Progenitor cell of endocrine pancreas (in vitro differentiated cells): Measurements from ENCODE around the gene SHC2. TPM values are rescaled to one million over a fixed set of nuclear protein-coding genes. Genes with fewer than 3 reads are reported as not detected.

Source experiments
- DNase-seq: peaks from one replicate; pipeline ENCODE4 v3.0.0; 2021; ENCODE audit warnings: low spot score; ENCODE audit not compliant: unreplicated experiment
- H3K27ac Mint-ChIP-seq: 2 replicates; pipeline ENCODE4 v1.8.0; 2021; ENCODE audit warnings: mild to moderate bottlenecking, moderate library complexity, mixed read lengths
- H3K27me3 Mint-ChIP-seq: 2 replicates; pipeline ENCODE4 v1.8.0; 2021; ENCODE audit warnings: mixed read lengths
- H3K36me3 Mint-ChIP-seq: 2 replicates; pipeline ENCODE4 v1.8.0; 2022; ENCODE audit warnings: mixed read lengths; ENCODE audit not compliant: insufficient read depth
- H3K4me1 Mint-ChIP-seq: 2 replicates; pipeline ENCODE4 v1.8.0; 2021; ENCODE audit warnings: low read depth, mixed read lengths
- H3K4me3 Mint-ChIP-seq: 2 replicates; pipeline ENCODE4 v1.8.0; 2021; ENCODE audit warnings: low read depth, mild to moderate bottlenecking, moderate library complexity, mixed read lengths
- H3K9me3 Mint-ChIP-seq: 2 replicates; pipeline ENCODE4 v1.8.0; 2021; ENCODE audit warnings: low read depth, mixed read lengths
- CTCF ChIP-seq: fragments of 200-600 bp; sonication (generic); IDR thresholded peaks from one replicate; pipeline ENCODE4 v1.5.0; 2021; ENCODE audit warnings: antibody characterized with exemption, mild to moderate bottlenecking; ENCODE audit not compliant: unreplicated experiment
- total RNA-seq: library from RNA; stranded (reverse); gene quantifications from 2 replicates; pipeline ENCODE4 v1.2.1, GENCODE V29; 2021

Gene SHC2
- total RNA-seq, 1 donor from 2014 or later: 159 TPM

- Mint-ChIP-seq H3K27me3 (peaks cover 21% of the 10 kb centered on the region), H3K27ac (no peak overlapping the region), H3K4me3 (no peak overlapping the region), H3K9me3 (no peaks in the 10 kb centered on the region), H3K36me3 (no peaks in the 10 kb centered on the region), H3K4me1 (peaks cover 2% of the 10 kb centered on the region)
- no peak for TF ChIP-seq CTCF
- DNase-seq: no peak
These were observed 33.6 kb upstream of the SHC2 start for GRCh38 chr19:494171-495080.

GRCh38 chr19:493391-494170 lies 32.7 kb upstream of the SHC2 start:
- H3K36me3 Mint-ChIP-seq: no peaks in the 10 kb centered on the region
- H3K9me3 Mint-ChIP-seq: no peaks in the 10 kb centered on the region
- peaks cover 15% of the 10 kb centered on the region for H3K27me3 Mint-ChIP-seq
- peaks cover 2% of the 10 kb centered on the region for H3K4me1 Mint-ChIP-seq
- no peak overlapping the region for H3K4me3 Mint-ChIP-seq
- no peak for DNase-seq
- no peak overlapping the region for H3K27ac Mint-ChIP-seq
- TF ChIP-seq CTCF: no peak

GRCh38 chr19:492091-492531 lies 31.3 kb upstream of the SHC2 start:
- H3K9me3 Mint-ChIP-seq: no peaks in the 10 kb centered on the region
- no peak overlapping the region for H3K4me3 Mint-ChIP-seq
- TF ChIP-seq CTCF: no peak
- H3K4me1 Mint-ChIP-seq: peaks cover 5% of the 10 kb centered on the region
- no peaks in the 10 kb centered on the region for H3K36me3 Mint-ChIP-seq
- H3K27ac Mint-ChIP-seq: no peak overlapping the region
- peaks cover 10% of the 10 kb centered on the region for H3K27me3 Mint-ChIP-seq
- DNase-seq: no peak

- H3K9me3 Mint-ChIP-seq: no peaks in the 10 kb centered on the region
- peaks cover 6% of the 10 kb centered on the region for H3K4me1 Mint-ChIP-seq
- DNase-seq: no peak
- H3K4me3 Mint-ChIP-seq: no peak overlapping the region
- H3K27ac Mint-ChIP-seq: no peak overlapping the region
- H3K36me3 Mint-ChIP-seq: no peaks in the 10 kb centered on the region
- peaks cover 10% of the 10 kb centered on the region for H3K27me3 Mint-ChIP-seq
- TF ChIP-seq CTCF: no peak
These were observed 30.4 kb upstream of the SHC2 start for GRCh38 chr19:491146-491741.
